A549 (cell line): ENCODE results near the gene PXDC1.
"Not testable (repeated sequence)": the region's sequence is repeated elsewhere in the genome, so short reads cannot be mapped to it uniquely, and the experiment has no call there.

ENCODE experiments used
- BHLHE40 ChIP-seq: IDR thresholded peaks from 2 replicates; pipeline ENCODE4 v1.6.1; 2012; ENCODE audit warnings: low read depth, low read length, inconsistent platforms
- CBX2 ChIP-seq: fragments of 200-600 bp; sonication (generic); IDR thresholded peaks from 2 replicates; pipeline ENCODE4 v1.6.1; 2016; ENCODE audit warnings: low read depth, mild to moderate bottlenecking, borderline replicate concordance
- EHMT2 ChIP-seq: fragments of 200-600 bp; sonication (generic); IDR thresholded peaks from 2 replicates; pipeline ENCODE4 v1.6.1; 2016; ENCODE audit warnings: antibody characterized with exemption, low read depth, mild to moderate bottlenecking, moderate library complexity
- POLR2A ChIP-seq: IDR thresholded peaks from 2 replicates; pipeline ENCODE4 v1.6.1; 2012; ENCODE audit warnings: mild to moderate bottlenecking, low read length
- ZSCAN20 ChIP-seq: fragments of 250-450 bp; sonication (Bioruptor Pico); IDR thresholded peaks from 2 replicates; pipeline ENCODE4 v1.8.0; 2022; ENCODE audit warnings: mild to moderate bottlenecking, moderate library complexity
- TF ChIP-seq, protein P1 (sequence below): fragments of >200 bp; sonication (Bioruptor Twin); formaldehyde crosslinking; IDR thresholded peaks from 3 replicates; pipeline ENCODE4 v1.5.1; 2016
- TF ChIP-seq, protein P2 (sequence below): fragments of 250-450 bp; sonication (Bioruptor Pico); IDR thresholded peaks from 2 replicates; pipeline ENCODE4 v1.5.0; 2020; ENCODE audit warnings: low read depth, mild to moderate bottlenecking, moderate library complexity

DNA sequence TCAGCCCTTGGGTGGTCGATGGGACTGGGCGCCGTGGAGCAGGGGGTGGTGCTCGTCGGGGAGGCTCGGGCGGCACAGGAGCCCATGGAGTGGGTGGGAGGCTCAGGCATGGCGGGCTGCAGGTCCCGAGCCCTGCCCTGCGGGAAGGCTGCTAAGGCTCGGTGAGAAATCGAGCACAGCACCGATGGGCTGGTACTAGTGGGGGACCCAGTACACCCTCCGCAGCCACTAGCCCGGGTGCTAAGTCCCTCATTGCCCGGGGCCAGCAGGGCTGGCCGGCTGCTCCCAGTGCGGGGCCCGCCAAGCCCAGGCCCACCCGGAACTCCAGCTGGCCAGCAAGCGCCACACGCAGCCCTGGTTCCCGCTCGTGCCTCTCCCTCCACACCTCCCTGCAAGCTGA, 30.7 kb downstream of the PXDC1 start:
- not testable (repeated sequence) for TF ChIP-seq EHMT2; POLR2A; CBX2; ZSCAN20 (CRISPR knock-in tag); BHLHE40
- TF ChIP-seq, protein P1, sequence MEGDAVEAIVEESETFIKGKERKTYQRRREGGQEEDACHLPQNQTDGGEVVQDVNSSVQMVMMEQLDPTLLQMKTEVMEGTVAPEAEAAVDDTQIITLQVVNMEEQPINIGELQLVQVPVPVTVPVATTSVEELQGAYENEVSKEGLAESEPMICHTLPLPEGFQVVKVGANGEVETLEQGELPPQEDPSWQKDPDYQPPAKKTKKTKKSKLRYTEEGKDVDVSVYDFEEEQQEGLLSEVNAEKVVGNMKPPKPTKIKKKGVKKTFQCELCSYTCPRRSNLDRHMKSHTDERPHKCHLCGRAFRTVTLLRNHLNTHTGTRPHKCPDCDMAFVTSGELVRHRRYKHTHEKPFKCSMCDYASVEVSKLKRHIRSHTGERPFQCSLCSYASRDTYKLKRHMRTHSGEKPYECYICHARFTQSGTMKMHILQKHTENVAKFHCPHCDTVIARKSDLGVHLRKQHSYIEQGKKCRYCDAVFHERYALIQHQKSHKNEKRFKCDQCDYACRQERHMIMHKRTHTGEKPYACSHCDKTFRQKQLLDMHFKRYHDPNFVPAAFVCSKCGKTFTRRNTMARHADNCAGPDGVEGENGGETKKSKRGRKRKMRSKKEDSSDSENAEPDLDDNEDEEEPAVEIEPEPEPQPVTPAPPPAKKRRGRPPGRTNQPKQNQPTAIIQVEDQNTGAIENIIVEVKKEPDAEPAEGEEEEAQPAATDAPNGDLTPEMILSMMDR: not testable (repeated sequence)
- TF ChIP-seq, protein P2, sequence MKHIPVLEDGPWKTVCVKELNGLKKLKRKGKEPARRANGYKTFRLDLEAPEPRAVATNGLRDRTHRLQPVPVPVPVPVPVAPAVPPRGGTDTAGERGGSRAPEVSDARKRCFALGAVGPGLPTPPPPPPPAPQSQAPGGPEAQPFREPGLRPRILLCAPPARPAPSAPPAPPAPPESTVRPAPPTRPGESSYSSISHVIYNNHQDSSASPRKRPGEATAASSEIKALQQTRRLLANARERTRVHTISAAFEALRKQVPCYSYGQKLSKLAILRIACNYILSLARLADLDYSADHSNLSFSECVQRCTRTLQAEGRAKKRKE: not testable (repeated sequence)
